Urothelium cell line (cell line): ENCODE data around the gene KCNMB1.

Experiments
- DNase-seq: peaks from one replicate; pipeline ENCODE4 v3.0.0; 2011; ENCODE audit warnings: low spot score, mixed read lengths
- FAIRE-seq: peaks from 2 replicates; lab custom pipeline; 2011; peaks lifted over from hg19 to GRCh38; lab: Jason Lieb, UNC

KCNMB1 gene

GRCh38 chr5:170345971-170346370 is 43.2 kb downstream of the KCNMB1 start:
- FAIRE-seq (no peak), DNase-seq (no peak)

- DNase-seq (no peak), FAIRE-seq (no peak)
These were observed 46.0 kb downstream of the KCNMB1 start for GRCh38 chr5:170343177-170343576.

GRCh38 chr5:170342153-170342725 is 46.9 kb downstream of the KCNMB1 start:
- DNase-seq = no peak
- no peak for FAIRE-seq

GRCh38 chr5:170341545-170341944 is 47.6 kb downstream of the KCNMB1 start:
- no peak for FAIRE-seq
- DNase-seq = no peak

- FAIRE-seq = no peak
- no peak for DNase-seq
These were observed 49.4 kb downstream of the KCNMB1 start for GRCh38 chr5:170339780-170340167.

GRCh38 chr5:170338933-170339779 is 50.0 kb downstream of the KCNMB1 start:
- no peak for DNase-seq
- FAIRE-seq = no peak

- no peak for DNase-seq
These were observed 50.9 kb downstream of the KCNMB1 start for GRCh38 chr5:170338291-170338690.

GRCh38 chr5:170337045-170337733 is 52.0 kb downstream of the KCNMB1 start:
- no peak for DNase-seq
- FAIRE-seq = no peak

More at GRCh38 chr5:170338291-170338690, 50.9 kb downstream of the KCNMB1 start:
- FAIRE-seq = no peak

- FAIRE-seq (no peak), DNase-seq (no peak)
These were observed 53.1 kb downstream of the KCNMB1 start for GRCh38 chr5:170336065-170336464.

GRCh38 chr5:170334626-170335025 is 54.5 kb downstream of the KCNMB1 start:
- DNase-seq = no peak
- FAIRE-seq = no peak

GRCh38 chr5:170333161-170333910 is 55.8 kb downstream of the KCNMB1 start:
- FAIRE-seq (no peak), DNase-seq (no peak)

GRCh38 chr5:170332058-170332457 is 57.1 kb downstream of the KCNMB1 start:
- FAIRE-seq (no peak), DNase-seq (no peak)

GRCh38 chr5:170330568-170331054 is 58.6 kb downstream of the KCNMB1 start:
- DNase-seq (no peak), FAIRE-seq (no peak)

GRCh38 chr5:170329524-170329923 is 59.6 kb downstream of the KCNMB1 start:
- DNase-seq (no peak), FAIRE-seq (no peak)

- no peak for DNase-seq
- no peak for FAIRE-seq
These were observed 61.3 kb downstream of the KCNMB1 start for GRCh38 chr5:170327829-170328228.

- no peak for FAIRE-seq
These were observed 62.0 kb downstream of the KCNMB1 start for GRCh38 chr5:170327168-170327567.

More at GRCh38 chr5:170327168-170327567, 62.0 kb downstream of the KCNMB1 start:
- DNase-seq = no peak
